OCI-LY7 (cell line): ENCODE results near the gene COBL.

Source experiments
- EZH2phosphoT487 ChIP-seq: fragments of 200-600 bp; sonication (generic); IDR thresholded peaks from 2 replicates; pipeline ENCODE4 v1.6.1; 2018; ENCODE audit warnings: low read depth, borderline replicate concordance, mild to moderate bottlenecking, mixed run types, antibody characterized with exemption, low read length, moderate library complexity, mixed read lengths
- TF ChIP-seq, protein P1 (sequence below): fragments of 200-600 bp; sonication (generic); conservative IDR thresholded peaks from 2 replicates; pipeline ENCODE4 v1.5.1; 2014; ENCODE audit warnings: mild to moderate bottlenecking, antibody characterized with exemption, low read length, moderate library complexity, mixed read lengths

GRCh38 chr7:51158211-51158610 is 158.4 kb downstream of the COBL start:
- TF ChIP-seq, protein P1, sequence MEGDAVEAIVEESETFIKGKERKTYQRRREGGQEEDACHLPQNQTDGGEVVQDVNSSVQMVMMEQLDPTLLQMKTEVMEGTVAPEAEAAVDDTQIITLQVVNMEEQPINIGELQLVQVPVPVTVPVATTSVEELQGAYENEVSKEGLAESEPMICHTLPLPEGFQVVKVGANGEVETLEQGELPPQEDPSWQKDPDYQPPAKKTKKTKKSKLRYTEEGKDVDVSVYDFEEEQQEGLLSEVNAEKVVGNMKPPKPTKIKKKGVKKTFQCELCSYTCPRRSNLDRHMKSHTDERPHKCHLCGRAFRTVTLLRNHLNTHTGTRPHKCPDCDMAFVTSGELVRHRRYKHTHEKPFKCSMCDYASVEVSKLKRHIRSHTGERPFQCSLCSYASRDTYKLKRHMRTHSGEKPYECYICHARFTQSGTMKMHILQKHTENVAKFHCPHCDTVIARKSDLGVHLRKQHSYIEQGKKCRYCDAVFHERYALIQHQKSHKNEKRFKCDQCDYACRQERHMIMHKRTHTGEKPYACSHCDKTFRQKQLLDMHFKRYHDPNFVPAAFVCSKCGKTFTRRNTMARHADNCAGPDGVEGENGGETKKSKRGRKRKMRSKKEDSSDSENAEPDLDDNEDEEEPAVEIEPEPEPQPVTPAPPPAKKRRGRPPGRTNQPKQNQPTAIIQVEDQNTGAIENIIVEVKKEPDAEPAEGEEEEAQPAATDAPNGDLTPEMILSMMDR, result no peak
- TF ChIP-seq EZH2phosphoT487, result no peak
